Fibroblast of villous mesenchyme (primary cell): ENCODE results near the gene TPGS1. TPM values are rescaled to one million over a fixed set of nuclear protein-coding genes. Genes with fewer than 3 reads are reported as not detected.

Experiments
- DNase-seq: peaks from one replicate; pipeline ENCODE4 v3.0.0-alpha.2; 2010; ENCODE audit warnings: low read depth
- H3K4me3 ChIP-seq: 2 replicates; pipeline ENCODE4 v1.5.1; 2011; ENCODE audit warnings: low read depth, mild to moderate bottlenecking, low read length
- CTCF ChIP-seq: IDR thresholded peaks from 2 replicates; pipeline ENCODE4 v1.5.1; 2012; ENCODE audit warnings: low read depth, mild to moderate bottlenecking, low read length; ENCODE audit not compliant: insufficient read depth
- total RNA-seq: library from RNA; depleted of rRNA; stranded (reverse); fragments of >200 nt; gene quantifications from 2 replicates; pipeline ENCODE4 v1.2.3, GENCODE V29; 2012

TPGS1 gene
- total RNA-seq, 1 donor, result 16.8 TPM

GRCh38 chr19:461721-462551 is 45.4 kb upstream of the TPGS1 start:
- H3K4me3 ChIP-seq, result peak overlapping the region; percentile 23
- no peak for DNase-seq
- TF ChIP-seq CTCF, result no peak

DNA sequence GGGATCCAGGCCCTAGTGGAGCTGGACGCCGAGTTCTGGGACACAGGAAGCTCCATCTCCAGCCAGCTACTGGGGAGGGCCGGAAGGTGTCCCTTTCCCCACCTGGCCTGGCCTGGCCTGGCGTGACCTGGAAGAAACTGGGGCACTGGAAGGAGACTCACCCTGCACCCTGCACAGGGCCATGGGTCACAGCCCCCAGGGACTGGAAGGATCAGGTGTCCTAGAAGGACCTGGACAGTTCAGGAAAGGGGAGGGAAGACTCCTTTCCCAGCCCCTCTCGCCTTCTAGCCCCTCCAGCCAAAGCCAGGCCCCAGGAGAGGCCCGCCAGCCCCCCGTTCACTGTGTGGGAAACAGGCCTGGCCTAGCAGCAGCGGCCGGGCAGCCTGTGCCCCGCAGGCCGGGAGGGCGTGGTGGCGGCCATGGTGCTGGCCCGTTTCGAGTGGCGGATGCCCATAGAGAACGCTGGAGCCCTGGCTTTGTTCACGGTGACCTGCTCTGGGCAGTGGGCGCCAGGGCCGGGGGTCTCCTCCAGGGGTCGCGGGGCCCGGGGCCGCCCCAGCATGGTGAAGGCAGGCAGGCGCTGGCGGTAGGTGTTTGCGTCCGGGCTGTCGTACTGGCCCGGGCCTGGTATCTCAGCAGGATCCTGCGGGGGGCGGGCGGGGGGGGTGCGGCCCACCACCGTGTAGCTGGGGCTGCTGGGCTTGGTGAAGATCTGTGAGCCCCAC is 43.7 kb upstream of the TPGS1 start:
- DNase-seq, result no peak
- TF ChIP-seq CTCF, result no peak
- no peak overlapping the region for H3K4me3 ChIP-seq

GRCh38 chr19:464208-464545 is 43.1 kb upstream of the TPGS1 start:
- no peak overlapping the region for H3K4me3 ChIP-seq
- TF ChIP-seq CTCF, result no peak
- no peak for DNase-seq

- H3K4me3 ChIP-seq, result no peak overlapping the region
- no peak for DNase-seq
- no peak for TF ChIP-seq CTCF
These were observed 42.1 kb upstream of the TPGS1 start for GRCh38 chr19:465056-465816.

DNA sequence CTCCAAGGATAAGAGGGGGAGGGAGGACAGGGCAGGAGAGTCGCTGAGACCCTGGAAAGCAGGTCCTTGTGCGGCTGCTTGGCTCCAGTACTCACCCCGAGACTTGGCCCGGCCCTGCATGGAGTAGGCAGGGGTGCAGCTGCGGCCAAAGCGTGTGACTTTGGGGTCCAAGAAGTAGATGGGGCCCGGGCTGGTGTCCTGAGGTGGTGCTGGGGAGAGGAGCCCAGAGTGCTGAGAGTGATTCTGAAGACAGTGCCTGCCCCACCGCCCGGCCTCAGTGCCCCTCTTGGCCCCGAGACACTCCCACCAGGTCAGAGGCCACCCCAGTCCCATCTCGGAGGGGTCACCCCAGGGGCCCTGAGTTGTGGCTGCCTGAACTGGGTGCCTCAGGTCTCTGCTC is 39.7 kb upstream of the TPGS1 start:
- no peak for TF ChIP-seq CTCF
- DNase-seq, result no peak

GRCh38 chr19:468587-469256 is 38.6 kb upstream of the TPGS1 start:
- H3K4me3 ChIP-seq, result no peak overlapping the region
- TF ChIP-seq CTCF, result no peak
- no peak for DNase-seq

More for the DNA sequence above, 39.7 kb upstream of the TPGS1 start:
- H3K4me3 ChIP-seq, result no peak overlapping the region
